GM18909 (cell line): ENCODE results near the gene CDV3.

Experiments
- ATAC-seq: cut with Tn5 transposase; IDR thresholded peaks from one replicate; pipeline ENCODE4 v1.9.1; 2021; ENCODE audit warnings: mild to moderate bottlenecking; ENCODE audit not compliant: unreplicated experiment, poor library complexity

Gene CDV3

GRCh38 chr3:133599280-133599679, 25.8 kb downstream of the CDV3 start:
- no peak for ATAC-seq

DNA sequence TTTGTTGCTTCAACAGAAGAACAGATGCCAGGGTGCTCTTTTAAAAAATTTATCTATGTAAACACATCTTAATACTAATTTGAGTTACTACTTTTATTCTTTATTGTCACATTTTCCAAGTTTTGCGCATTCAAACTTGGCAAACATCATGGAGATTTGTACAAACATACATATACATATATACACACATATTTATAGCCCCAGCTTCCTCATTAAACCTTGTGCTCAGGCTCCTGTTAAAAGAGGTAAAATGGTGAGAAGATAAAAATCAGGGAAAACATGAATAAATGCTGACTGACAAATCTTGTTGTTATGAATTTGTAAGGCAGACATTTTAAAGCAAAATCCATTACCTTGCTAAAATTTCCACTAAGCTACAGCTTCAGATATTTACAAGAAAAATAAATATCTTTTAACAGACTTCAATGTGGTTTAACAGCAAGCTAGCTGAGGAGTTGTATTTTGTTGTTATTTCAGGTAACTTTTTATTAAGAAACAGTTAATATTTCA, 27.1 kb downstream of the CDV3 start:
- ATAC-seq: no peak

- ATAC-seq: no peak
Observed at GRCh38 chr3:133606342-133606741, 32.9 kb downstream of the CDV3 start.

DNA sequence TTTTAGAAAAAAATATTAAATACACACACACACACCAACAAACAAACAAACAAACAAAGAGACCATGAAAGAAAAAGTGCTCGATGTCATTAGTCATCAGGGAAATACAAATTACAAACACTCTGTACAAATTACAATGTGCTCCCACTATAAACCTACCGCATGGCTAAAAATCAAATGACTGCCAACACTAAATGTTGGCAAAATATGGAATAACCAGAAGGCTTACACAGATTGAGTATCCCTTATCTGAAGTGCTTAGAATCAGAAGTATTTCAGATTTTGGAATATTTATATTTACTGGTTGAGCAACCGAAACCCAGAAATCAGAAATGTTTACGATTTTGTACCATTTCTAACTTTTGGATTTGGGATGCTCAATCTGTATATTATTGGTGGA, 33.4 kb downstream of the CDV3 start:
- no peak for ATAC-seq

GRCh38 chr3:133607816-133608215, 34.3 kb downstream of the CDV3 start:
- no peak for ATAC-seq

DNA sequence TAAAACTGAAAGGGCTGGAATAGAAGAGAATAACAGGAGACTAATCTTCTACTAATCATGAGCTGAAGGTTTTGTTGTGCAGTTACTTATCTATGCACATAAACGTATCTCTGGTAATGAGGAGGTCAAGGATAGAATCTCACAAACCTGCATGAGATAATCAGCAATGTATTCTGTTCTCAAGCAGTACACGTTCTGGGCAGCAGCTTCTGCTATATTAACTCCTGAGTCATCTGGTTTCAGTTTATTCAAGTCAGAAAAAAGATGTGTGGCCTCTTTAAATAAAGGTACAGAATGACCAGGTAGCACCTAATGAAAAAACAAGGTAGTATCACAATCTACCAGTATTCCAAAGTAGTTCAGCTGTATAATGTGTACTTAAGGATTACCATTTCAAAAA, 34.9 kb downstream of the CDV3 start:
- ATAC-seq: no peak

- no peak for ATAC-seq
Observed at GRCh38 chr3:133610031-133610430, 36.5 kb downstream of the CDV3 start.

DNA sequence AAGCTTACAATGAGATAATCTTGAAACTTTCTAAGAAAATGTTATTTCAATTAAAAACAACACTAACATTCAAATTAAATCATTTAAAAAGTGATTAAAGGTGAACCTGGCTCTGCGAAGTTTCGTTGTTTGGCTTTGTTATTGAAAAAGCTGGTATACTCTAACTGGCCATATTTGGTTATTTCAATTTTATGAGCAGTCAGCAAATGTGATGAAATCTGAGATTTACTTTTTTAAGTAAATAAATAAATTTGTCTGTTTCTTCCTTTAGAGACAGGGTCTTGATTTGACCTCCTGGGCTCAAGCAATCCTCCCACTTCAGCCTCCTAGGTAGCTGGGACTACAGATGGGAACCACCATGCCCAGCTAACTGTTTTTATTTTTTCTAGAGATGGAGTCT, 38.0 kb downstream of the CDV3 start:
- no peak for ATAC-seq

DNA sequence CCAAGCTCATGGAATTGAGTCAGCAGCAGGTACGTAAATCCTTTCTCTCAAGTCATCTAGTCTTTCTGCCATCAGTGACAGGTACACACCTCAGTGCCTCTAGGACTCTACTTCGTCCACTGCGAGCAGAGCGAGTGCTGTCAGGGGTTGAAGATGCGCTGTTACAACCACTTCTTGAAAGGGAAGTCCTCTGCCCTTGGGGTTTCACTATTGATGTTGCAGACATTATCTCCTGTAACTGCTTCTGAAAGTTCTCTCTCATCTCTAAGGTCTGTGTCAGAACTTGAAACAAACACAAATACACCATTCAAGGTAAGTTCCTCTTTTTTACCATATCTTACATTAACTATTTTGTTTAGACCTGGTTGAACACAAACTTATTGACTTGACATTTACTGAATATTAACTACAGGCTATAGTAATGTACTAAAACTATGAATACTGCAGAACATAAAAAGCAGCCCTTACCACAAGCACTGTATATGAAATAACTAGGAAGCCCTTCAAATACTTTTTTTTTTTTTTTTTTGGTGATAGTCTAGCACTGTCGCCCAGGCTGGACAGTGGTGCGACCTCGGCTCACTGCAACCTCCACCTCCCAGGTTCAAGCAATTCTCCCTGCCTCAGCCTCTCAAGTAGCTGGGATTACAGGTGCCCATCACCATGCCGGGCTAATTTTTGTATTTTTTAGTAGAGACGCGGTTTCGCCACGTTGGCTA, 46.7 kb downstream of the CDV3 start:
- ATAC-seq: peak; percentile 99

DNA sequence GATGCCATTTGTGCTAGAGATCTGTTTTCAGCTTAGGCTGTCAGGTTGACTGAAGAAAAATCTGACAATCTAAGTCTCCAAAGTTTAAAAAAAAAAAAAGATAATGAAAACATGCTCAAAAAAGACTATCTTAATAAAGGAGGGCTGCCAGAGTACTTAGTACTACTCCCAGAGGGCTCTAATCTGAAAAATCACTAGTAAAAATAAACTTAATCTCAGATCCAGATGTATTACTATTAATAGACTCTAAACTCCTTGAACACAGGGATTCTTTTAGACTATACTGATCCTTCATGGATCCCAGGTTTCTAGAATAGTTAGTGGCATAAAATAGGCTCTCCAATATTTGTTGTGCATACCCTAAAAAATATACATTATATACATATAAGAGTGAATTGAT, 54.3 kb downstream of the CDV3 start:
- ATAC-seq: no peak

- no peak for ATAC-seq
Observed at GRCh38 chr3:133629146-133629545, 55.7 kb downstream of the CDV3 start.

DNA sequence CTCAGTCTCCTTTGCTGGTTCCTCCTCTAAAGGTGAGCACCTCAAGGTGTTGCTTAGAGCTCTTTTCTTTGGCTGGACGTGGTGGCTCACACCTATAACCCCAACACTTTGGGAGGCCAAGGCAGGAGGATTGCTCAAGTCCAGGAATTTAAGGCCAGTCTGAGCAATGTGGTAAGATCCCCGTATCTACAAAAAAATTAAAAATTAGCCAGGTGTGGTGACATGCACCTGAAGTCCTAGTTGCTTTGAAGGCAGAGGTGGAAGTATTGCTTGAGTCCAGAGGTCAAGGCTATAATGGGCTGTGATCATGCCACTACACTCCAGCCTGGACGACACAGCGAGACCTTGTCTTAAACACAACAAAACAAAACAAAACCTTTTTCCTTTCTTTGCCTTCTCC, 60.0 kb downstream of the CDV3 start:
- no peak for ATAC-seq
